Endothelial cell (in vitro differentiated cells): ENCODE data around the gene SYT17. TPM values are rescaled to one million over a fixed set of nuclear protein-coding genes. Genes with fewer than 3 reads are reported as not detected.

Experiments used
- DNase-seq: peaks from one replicate; pipeline ENCODE4 v3.0.0; 2021; ENCODE audit warnings: low spot score
- H3K27ac Mint-ChIP-seq: one replicate; pipeline ENCODE4 v1.8.0; 2021; ENCODE audit warnings: mixed read lengths, inconsistent platforms; ENCODE audit not compliant: unreplicated experiment
- H3K27me3 Mint-ChIP-seq: one replicate; pipeline ENCODE4 v1.8.0; 2021; ENCODE audit warnings: mild to moderate bottlenecking, moderate library complexity, mixed read lengths, inconsistent platforms; ENCODE audit not compliant: unreplicated experiment
- H3K36me3 Mint-ChIP-seq: one replicate; pipeline ENCODE4 v1.8.0; 2021; ENCODE audit warnings: mild to moderate bottlenecking, low read depth, mixed read lengths, inconsistent platforms; ENCODE audit not compliant: unreplicated experiment
- H3K4me1 Mint-ChIP-seq: one replicate; pipeline ENCODE4 v1.8.0; 2021; ENCODE audit warnings: mild to moderate bottlenecking, mixed read lengths, inconsistent platforms; ENCODE audit not compliant: unreplicated experiment
- H3K4me3 Mint-ChIP-seq: one replicate; pipeline ENCODE4 v1.8.0; 2021; ENCODE audit warnings: mild to moderate bottlenecking, mixed read lengths, inconsistent platforms; ENCODE audit not compliant: unreplicated experiment
- H3K9me3 Mint-ChIP-seq: one replicate; pipeline ENCODE4 v1.8.0; 2021; ENCODE audit warnings: mixed read lengths, inconsistent platforms; ENCODE audit not compliant: unreplicated experiment
- total RNA-seq: library from RNA; stranded (reverse); fragmentation: NEBNext Ultra II Directional; extraction: Animal tissue kit (Norgen Biotek cat#: 25700); gene quantifications from one replicate; pipeline ENCODE4 v1.2.1, GENCODE V29; 2021; ENCODE audit not compliant: unreplicated experiment
- TF ChIP-seq, protein P1 (sequence below): fragments of 200-600 bp; sonication (generic); IDR thresholded peaks from one replicate; pipeline ENCODE4 v1.5.0; 2021; ENCODE audit warnings: antibody characterized with exemption; ENCODE audit not compliant: unreplicated experiment

Gene SYT17
- total RNA-seq, 1 donor from 2014 or later, result 16.4 TPM

DNA sequence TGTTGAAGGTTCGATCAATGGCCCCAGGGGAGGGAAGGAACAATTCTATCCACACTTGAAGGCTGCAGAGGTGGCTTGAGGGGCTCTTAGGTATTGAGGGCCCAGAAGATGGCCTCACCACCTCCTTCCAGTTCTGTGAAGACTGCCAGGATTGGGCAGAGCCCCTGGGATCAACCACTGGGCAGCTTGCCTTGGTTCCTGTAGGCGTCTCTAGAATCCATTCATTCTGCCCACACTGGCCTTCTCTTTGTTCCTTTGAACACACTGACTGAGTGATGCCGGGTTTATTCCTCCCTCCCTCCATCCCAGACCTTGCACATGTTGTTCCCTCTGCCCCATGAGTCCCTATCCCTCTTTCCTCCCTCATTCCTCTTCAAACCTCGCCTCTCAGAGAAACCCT is 50.5 kb downstream of the SYT17 start:
- Mint-ChIP-seq H3K9me3 (no peaks in the 10 kb centered on the region), H3K4me1 (peaks cover 7% of the 10 kb centered on the region), H3K27me3 (no peaks in the 10 kb centered on the region), H3K36me3 (peaks cover 3% of the 10 kb centered on the region), H3K4me3 (no peak overlapping the region), H3K27ac (no peak overlapping the region)
- TF ChIP-seq, protein P1, sequence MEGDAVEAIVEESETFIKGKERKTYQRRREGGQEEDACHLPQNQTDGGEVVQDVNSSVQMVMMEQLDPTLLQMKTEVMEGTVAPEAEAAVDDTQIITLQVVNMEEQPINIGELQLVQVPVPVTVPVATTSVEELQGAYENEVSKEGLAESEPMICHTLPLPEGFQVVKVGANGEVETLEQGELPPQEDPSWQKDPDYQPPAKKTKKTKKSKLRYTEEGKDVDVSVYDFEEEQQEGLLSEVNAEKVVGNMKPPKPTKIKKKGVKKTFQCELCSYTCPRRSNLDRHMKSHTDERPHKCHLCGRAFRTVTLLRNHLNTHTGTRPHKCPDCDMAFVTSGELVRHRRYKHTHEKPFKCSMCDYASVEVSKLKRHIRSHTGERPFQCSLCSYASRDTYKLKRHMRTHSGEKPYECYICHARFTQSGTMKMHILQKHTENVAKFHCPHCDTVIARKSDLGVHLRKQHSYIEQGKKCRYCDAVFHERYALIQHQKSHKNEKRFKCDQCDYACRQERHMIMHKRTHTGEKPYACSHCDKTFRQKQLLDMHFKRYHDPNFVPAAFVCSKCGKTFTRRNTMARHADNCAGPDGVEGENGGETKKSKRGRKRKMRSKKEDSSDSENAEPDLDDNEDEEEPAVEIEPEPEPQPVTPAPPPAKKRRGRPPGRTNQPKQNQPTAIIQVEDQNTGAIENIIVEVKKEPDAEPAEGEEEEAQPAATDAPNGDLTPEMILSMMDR, result no peak
- no peak for DNase-seq

DNA sequence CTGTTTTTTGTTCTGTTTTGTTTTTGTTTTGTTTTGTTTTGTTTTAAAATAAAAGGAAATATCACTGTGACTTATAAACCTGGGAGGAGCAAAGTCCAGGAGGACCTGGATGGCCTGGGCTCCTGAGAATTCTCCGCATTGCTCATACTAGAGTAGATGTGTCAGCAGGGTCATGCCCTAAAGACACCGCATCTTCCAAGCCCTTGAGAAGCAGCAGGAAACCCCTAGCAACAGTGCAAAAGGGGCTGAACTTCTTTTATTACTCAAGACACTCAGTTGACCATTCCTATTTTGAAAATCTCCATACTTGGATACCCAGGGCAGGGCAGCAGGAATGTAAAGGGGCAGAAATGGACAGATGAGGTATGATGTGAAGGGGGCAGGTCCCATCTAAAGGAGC is 51.8 kb downstream of the SYT17 start:
- Mint-ChIP-seq H3K4me3 (no peak overlapping the region), H3K9me3 (no peaks in the 10 kb centered on the region), H3K27ac (no peak overlapping the region), H3K36me3 (peaks cover 12% of the 10 kb centered on the region), H3K4me1 (peaks cover 7% of the 10 kb centered on the region), H3K27me3 (peaks cover 2% of the 10 kb centered on the region)
- no peak for DNase-seq
- TF ChIP-seq, protein P1, result no peak

DNA sequence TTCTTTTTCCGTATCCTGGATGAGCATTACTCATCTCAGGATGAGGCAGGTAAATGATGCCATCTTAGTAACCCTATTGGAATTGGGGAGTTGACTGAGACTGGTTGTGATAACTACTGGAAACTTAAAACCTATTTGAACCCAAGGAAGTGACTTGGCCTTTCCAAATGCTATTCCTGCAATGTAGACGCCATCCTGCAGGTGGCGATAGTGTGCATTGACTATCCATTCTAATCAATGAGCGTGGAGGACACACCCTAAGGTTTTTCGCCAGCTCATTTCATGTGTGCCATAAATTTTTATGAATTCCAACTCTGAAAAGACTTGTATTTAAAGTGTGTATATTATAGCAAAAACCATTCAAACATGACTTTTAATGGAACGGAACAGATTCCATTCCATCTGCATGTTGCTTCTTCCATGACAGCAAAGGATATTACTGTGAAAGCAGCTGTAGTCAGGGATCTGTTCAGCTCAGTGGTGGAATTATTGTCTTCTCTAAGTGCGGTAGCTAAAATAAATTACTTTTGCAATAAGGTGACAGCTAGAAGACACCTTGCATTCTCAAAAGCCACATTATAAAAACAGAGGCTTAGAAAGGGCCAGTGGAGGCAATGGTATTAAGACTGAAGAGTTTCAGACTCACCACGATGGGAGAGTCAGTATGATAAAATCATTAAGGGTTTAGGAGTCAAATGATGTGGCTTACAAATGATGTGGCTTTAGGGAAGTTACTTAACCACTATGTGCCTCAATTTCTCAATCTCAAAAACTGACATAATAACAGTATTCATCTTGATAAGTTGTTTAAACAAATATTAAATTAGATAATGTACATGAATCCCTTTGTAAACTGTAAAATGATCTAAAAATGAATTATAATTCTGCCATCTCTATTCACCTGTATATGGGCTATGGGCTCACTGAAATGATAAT is 55.5 kb downstream of the SYT17 start:
- peaks cover 2% of the 10 kb centered on the region for H3K27me3 Mint-ChIP-seq
- TF ChIP-seq, protein P1, result peak; percentile 88
- peak; percentile 49 for DNase-seq
- H3K27ac Mint-ChIP-seq, result no peak overlapping the region
- peaks cover 30% of the 10 kb centered on the region for H3K36me3 Mint-ChIP-seq
- peak overlapping the region; percentile 9 for H3K4me3 Mint-ChIP-seq
- H3K9me3 Mint-ChIP-seq, result no peaks in the 10 kb centered on the region
- peaks cover 4% of the 10 kb centered on the region for H3K4me1 Mint-ChIP-seq

DNA sequence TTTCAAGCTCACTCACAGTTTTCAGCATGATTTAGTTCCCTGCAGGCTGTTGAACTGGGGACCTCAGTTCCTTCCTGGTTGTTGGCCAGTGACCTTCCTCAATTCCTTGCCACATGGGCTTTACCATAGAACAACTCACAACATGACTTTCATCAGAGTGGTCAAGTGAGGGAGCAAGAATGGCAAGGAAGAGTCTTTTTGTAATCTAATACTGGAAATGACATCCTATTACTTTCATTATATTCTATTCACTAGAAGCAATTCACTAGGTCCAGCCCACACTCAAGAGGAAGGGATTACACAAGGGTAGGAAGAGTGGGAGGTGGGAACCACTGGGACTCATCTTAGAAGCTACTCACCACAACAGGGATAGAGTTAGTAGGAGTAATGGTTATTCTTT is 57.6 kb downstream of the SYT17 start:
- Mint-ChIP-seq H3K27ac (no peak overlapping the region), H3K4me1 (peaks cover 4% of the 10 kb centered on the region), H3K36me3 (peaks cover 35% of the 10 kb centered on the region), H3K4me3 (no peak overlapping the region), H3K27me3 (peaks cover 2% of the 10 kb centered on the region), H3K9me3 (no peaks in the 10 kb centered on the region)
- TF ChIP-seq, protein P1, result no peak
- no peak for DNase-seq

DNA sequence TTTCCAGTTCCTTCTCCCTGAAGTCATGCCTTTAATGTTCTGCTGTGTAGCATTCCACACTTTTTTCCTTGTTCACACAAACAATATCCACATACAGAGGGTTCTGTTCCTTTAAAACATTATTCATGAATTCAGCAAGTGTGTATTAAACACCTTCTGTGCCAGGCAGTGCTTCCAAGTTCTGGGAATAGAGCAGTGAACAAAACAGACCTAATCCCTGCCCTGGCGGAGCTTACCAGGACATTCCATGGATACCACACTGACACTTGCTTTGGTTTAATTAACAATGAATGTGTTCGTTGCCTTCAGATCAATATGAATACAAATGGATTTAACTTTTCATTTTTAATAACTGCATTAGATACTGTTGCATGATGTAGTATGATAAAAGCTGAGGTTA is 59.6 kb downstream of the SYT17 start:
- Mint-ChIP-seq H3K9me3 (no peaks in the 10 kb centered on the region), H3K4me1 (peaks cover 3% of the 10 kb centered on the region), H3K4me3 (no peak overlapping the region), H3K27ac (no peak overlapping the region), H3K27me3 (peaks cover 7% of the 10 kb centered on the region), H3K36me3 (peaks cover 41% of the 10 kb centered on the region)
- TF ChIP-seq, protein P1, result no peak
- DNase-seq, result no peak
